ENCODE data around the gene RGL4. TPM values are rescaled to one million over a fixed set of nuclear protein-coding genes. Genes with fewer than 3 reads are reported as not detected.

The RGL4 gene
- total and polyA plus RNA-seq, 2 experiments from 2014 or later = 0.68 TPM; not detected in 1

- no peak overlapping the region for H2AFZ ChIP-seq
- no peak overlapping the region for H3K4me3 ChIP-seq
- 92% methylated on average over 17 of the region's 17 CpGs for WGBS (ENCODE audit: low lambda C conversion rate, missing lambda C conversion rate)
These were observed 27.8 kb downstream of the RGL4 start for GRCh38 chr22:23718371-23719165.

GRCh38 chr22:23720855-23721254 lies 30.0 kb downstream of the RGL4 start:
- 68% methylated on average over 6 of the region's 6 CpGs for WGBS (ENCODE audit: low lambda C conversion rate, missing lambda C conversion rate)

More at GRCh38 chr22:23718371-23719165, 27.8 kb downstream of the RGL4 start:
- Histone ChIP-seq H3K4me2 (no peak overlapping the region), H3K27me3 (no peaks in the 10 kb centered on the region), H3K9me3 (ENCODE audit: low read depth) (no peaks in the 10 kb centered on the region), H3K79me2 (peaks cover 15% of the 10 kb centered on the region), H3K36me3 (replicated peaks; ENCODE audit: insufficient read depth, low read depth) (no peaks in the 10 kb centered on the region), H3K9me2 (replicated peaks; ENCODE audit: insufficient read depth) (no peaks in the 10 kb centered on the region), H3K4me1 (ENCODE audit: insufficient read depth) (peaks cover 7% of the 10 kb centered on the region), H4K20me1 (ENCODE audit: insufficient read depth, poor library complexity, severe bottlenecking) (no peaks in the 10 kb centered on the region), H3K27ac (no peak overlapping the region)
- no peak for DNase-seq (ENCODE audit: low spot score)
- TF ChIP-seq EZH2 (IDR thresholded peaks at IDR 0.05; ENCODE audit: borderline replicate concordance) (no peak), EZH2phosphoT487 (IDR thresholded peaks at IDR 0.05; ENCODE audit: low read depth, severe bottlenecking, unreplicated experiment) (no peak), CTCF (IDR thresholded peaks at IDR 0.05; ENCODE audit: poor library complexity) (no peak)

GRCh38 chr22:23722160-23722559 lies 31.3 kb downstream of the RGL4 start:
- H3K27me3 ChIP-seq = no peaks in the 10 kb centered on the region
- H2AFZ ChIP-seq = no peak overlapping the region
- H3K4me2 ChIP-seq = no peak overlapping the region
- H3K27ac ChIP-seq = no peak overlapping the region
- no peaks in the 10 kb centered on the region for H3K4me1 ChIP-seq (ENCODE audit: insufficient read depth)
- H3K4me3 ChIP-seq = no peak overlapping the region
- H4K20me1 ChIP-seq (ENCODE audit: insufficient read depth, poor library complexity, severe bottlenecking) = no peaks in the 10 kb centered on the region
- WGBS (ENCODE audit: low lambda C conversion rate, missing lambda C conversion rate) = 76% methylated on average over 4 of the region's 4 CpGs
- no peaks in the 10 kb centered on the region for H3K9me3 ChIP-seq (ENCODE audit: low read depth)
- no peaks in the 10 kb centered on the region for H3K36me3 ChIP-seq (replicated peaks; ENCODE audit: insufficient read depth, low read depth)
- TF ChIP-seq EZH2phosphoT487 (IDR thresholded peaks at IDR 0.05; ENCODE audit: low read depth, severe bottlenecking, unreplicated experiment) (no peak), EZH2 (IDR thresholded peaks at IDR 0.05; ENCODE audit: borderline replicate concordance) (no peak), CTCF (IDR thresholded peaks at IDR 0.05; ENCODE audit: poor library complexity) (no peak)
- no peaks in the 10 kb centered on the region for H3K9me2 ChIP-seq (replicated peaks; ENCODE audit: insufficient read depth)
- no peak for DNase-seq (ENCODE audit: low spot score)
- H3K79me2 ChIP-seq = no peaks in the 10 kb centered on the region

More at GRCh38 chr22:23720855-23721254, 30.0 kb downstream of the RGL4 start:
- Histone ChIP-seq H3K27ac (no peak overlapping the region), H2AFZ (no peak overlapping the region), H3K4me1 (ENCODE audit: insufficient read depth) (peaks cover 6% of the 10 kb centered on the region), H3K4me2 (no peak overlapping the region), H3K4me3 (no peak overlapping the region), H3K79me2 (peaks cover 12% of the 10 kb centered on the region), H4K20me1 (ENCODE audit: insufficient read depth, poor library complexity, severe bottlenecking) (no peaks in the 10 kb centered on the region), H3K9me3 (ENCODE audit: low read depth) (no peaks in the 10 kb centered on the region), H3K9me2 (replicated peaks; ENCODE audit: insufficient read depth) (no peaks in the 10 kb centered on the region), H3K27me3 (no peaks in the 10 kb centered on the region), H3K36me3 (replicated peaks; ENCODE audit: insufficient read depth, low read depth) (no peaks in the 10 kb centered on the region)
- TF ChIP-seq CTCF (IDR thresholded peaks at IDR 0.05; ENCODE audit: poor library complexity) = no peak
- TF ChIP-seq EZH2phosphoT487 (IDR thresholded peaks at IDR 0.05; ENCODE audit: low read depth, severe bottlenecking, unreplicated experiment) = no peak
- TF ChIP-seq EZH2 (IDR thresholded peaks at IDR 0.05; ENCODE audit: borderline replicate concordance) = no peak
- DNase-seq (ENCODE audit: low spot score) = no peak
